Activated naive CD4-positive, alpha-beta T cell treated with Interleukin-2 at 50 U/mL for 16 hours (primary cell): ENCODE measurements around the gene ZFAND3.

Source experiments
- DNase-seq: peaks from one replicate; pipeline ENCODE4 v3.0.0-alpha.2; 2020

The ZFAND3 gene, protein sequence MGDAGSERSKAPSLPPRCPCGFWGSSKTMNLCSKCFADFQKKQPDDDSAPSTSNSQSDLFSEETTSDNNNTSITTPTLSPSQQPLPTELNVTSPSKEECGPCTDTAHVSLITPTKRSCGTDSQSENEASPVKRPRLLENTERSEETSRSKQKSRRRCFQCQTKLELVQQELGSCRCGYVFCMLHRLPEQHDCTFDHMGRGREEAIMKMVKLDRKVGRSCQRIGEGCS

DNA sequence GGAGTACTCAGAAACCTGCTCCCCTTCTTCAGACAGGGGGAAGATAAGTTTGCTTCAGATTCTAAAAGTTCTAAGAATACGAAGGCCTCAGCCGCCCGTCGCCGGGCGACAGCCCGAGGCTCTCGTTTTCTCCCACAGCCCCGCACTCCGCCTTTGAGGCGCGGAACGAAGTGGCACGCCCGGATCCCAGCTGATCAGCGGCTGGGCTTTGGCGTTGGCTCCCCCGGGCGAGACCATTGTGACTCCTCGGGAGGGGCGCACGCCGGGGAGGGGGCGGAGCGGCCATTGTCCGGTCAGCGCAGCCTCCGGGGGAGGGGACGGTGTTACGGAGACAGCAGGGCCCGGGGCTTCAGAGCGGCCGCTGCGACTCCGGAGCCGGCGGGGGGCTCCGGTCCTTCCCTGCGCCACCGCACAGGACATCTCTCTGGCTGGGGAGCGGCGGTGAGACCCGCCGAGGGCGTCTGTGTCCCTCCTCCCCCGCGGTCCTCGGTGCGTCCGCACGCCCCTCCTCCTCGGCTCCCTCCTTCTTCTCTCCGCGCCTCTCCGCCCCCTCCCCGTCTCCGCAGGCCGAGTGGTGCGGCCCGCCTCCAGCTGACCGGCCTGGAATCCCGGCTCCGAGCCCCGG lies at the start of gene ZFAND3:
Gene ZFAND3 (plus strand): TSS at position 551 of the 625 bp plus-strand sequence. CDS start 219 bp downstream, outside the sequence.
- peak; percentile 93 for DNase-seq

DNA sequence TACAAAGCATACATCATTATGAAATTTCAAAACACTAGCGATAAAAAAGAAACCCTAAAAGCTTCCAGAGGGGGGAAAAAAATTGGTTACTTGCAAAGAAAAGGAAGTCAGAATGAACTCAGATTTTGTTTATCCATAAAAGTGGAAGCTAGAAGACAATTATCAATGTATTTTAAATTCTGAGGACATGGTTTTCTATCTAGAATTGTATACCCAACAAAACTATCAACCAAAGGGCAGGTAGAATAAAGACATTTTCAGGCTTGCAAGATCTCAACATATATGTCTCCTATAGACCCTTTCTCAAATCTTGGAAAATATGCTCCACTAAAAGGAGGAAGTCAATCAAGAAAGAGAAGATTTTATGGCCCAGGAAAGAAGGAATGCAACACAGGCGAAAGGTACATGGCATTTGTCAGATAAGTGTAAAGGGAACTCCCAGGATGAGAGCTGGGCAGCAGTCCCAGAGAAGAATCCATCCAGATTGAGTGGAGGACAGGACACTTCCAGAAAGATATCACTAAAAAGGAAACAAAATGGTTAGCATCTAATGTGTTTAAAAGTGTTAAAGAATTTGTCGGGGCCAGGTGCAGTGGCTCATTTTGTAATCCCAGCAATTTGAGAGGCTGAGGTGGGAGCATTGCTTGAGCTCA lies 45.4 kb upstream of the ZFAND3 start:
- no peak for DNase-seq

DNA sequence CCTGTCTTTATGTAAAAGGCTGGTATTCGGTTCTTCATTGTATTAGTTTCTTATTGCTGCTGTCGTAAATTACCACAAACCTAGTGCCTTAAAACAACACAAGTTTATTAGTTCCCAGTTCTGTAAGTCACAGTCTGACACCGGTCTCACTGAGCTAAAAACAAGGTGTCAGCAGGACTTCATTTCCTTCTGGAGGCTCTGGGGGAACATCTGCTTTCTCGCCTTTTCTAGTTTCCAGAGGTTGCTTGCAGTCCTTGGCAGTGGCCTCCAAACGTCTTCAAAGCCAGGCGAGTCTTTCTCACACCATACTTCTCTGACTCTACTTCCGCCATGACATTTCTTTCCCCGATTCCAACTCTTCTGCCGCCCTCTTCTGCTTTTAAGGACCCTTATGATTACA lies 43.0 kb upstream of the ZFAND3 start:
- no peak for DNase-seq

DNA sequence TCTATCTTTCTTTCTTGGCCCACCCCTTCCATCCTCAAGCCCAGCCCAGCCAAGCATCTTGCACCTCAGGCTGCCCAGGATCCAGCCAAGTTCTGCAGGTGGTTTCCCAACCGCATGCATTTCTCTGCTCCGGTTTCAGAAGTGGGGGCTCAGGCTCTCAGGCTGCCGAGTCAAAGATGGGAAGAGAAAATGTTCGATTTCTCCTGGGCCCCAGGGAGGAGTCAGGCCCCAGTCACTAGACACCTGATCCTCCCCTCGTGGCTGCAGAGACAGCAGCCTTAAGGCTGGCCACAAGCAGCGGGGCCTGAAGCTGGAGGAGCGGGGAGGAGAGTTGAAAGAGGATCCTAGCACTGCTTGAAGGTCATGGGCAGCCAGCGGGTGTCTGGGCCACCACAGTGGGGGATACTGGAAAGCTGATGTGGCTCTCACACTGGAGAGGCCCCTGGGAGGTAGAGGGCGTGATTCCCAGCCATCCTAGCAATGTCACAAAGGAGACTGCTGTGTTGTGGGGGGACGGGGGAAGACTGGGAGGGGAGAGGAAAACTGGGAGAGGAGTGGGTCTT lies 42.2 kb upstream of the ZFAND3 start:
- DNase-seq: no peak

DNA sequence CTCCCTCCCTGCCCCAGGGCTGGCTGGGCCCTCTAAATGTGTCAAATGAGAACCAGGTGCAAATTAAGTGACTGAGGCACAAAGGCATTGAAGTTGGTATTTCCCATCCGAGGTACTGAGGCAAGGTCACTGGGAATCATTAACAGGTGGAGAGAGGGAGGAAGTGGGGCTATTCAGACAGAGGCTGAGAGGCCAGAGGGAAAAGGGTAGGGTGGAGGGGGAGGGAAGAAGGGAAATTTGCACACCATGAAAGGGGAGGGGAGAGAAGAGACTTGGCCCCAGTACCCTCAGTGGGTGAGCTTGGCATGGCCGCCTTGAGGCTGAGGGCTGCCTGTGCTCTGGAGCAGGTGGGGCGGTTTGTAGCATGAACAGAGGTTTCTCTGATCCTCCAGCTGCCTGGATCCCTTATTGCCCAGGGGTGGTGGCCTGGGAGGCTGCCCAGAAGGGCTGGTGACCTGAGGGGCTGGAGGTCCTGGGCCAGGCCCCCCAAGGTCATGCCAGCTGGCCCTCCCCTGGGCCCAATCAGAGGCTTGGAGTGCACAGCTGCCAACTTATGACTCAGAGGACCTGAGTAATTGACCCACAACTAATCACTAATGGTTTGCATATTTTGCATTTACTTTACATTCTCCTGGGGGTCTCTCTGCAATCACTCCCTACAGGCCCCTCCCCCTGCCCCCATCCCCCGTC lies 40.3 kb upstream of the ZFAND3 start:
- no peak for DNase-seq

DNA sequence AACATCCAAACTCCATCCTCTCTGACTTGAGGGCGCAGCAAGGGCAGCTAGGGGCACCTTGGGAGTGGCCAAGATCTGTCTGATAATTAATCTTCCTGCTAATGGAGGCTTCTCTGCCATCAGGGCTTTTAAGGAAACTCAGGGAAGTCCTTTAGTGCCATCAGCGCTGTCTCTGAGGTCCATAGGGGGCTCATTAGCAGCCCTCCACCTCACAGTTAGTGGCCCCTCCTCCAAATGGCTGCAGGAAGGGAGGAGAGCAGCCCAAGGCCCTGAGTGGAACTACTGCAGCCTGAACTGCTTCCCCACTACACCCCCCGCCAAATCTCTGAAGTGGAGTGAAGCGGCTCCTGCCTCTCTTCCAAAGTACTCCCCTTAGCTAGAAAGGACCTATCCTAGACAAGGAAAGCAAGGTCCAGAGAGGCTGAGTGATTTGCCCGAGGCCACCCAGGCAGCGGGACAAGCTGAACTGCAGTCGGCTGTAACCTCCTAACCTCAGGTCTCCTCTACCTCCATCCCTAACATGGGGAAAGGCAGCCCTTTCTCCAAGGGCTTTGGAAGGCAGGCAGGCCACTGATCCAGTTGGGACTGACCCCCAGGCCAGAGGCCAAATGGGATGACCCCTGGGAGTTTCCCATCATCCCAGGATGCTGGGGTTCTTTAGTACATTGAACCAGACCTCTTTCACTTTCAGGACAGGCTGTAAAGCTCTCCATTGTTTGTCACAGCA lies 39.5 kb upstream of the ZFAND3 start:
- DNase-seq: no peak

DNA sequence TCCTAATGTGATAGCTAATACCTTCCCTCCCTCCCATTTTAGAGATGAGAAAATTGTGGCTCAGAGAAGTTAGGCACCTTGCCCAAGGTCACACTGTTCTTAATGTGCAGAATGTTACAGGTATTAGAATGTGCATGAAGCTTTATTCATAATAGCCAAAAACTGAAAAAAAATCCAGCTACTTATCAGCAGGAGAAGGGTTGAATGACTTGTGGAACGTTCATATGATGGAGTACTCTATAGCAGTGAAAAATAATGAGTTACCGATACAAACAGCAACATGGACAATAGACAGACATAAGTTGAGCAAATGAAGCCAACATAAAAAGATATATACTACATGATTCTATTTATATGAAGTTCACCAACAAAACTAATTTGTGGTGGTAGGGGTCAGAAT lies 37.7 kb upstream of the ZFAND3 start:
- no peak for DNase-seq

DNA sequence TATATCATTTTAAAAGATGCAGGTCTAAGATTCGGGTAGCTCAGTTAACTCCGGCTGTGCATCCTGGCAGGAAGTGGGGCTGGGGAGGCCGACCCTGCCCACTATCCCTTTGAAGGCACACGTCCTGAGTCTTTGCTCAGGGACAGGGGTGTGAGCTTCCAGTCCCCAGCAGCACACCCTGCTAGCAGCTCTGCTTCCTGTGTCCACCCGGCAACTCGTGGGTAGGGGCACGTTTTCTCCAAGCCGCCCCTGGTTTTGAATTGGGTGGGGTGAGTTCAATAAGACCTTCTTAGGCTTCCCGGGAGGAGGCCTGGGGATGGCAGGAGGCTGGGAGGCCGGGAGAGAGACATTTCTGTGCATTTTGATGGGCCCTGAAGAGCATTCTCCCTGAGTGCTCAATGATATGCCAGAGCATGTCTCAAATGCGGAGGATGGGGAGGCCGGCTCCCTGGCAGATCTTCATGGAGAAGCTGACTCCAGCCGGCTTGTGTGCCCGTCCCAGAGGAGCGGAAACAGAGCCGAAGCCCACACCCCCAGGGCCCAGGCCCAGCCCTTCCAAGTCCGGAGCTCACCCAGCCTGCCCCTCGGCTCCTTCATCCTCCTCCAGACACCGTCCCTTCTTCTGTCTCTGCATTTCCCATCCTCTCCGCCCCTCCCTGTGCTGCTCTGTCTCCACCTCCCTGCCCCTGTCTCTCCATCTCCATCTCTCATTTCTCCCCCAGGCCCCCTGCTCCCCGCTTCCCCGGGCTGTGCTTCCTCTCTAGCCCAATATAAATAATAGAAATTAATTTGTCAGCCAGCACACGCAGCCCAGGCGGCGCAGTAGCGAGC lies 36.3 kb upstream of the ZFAND3 start:
- DNase-seq: no peak

DNA sequence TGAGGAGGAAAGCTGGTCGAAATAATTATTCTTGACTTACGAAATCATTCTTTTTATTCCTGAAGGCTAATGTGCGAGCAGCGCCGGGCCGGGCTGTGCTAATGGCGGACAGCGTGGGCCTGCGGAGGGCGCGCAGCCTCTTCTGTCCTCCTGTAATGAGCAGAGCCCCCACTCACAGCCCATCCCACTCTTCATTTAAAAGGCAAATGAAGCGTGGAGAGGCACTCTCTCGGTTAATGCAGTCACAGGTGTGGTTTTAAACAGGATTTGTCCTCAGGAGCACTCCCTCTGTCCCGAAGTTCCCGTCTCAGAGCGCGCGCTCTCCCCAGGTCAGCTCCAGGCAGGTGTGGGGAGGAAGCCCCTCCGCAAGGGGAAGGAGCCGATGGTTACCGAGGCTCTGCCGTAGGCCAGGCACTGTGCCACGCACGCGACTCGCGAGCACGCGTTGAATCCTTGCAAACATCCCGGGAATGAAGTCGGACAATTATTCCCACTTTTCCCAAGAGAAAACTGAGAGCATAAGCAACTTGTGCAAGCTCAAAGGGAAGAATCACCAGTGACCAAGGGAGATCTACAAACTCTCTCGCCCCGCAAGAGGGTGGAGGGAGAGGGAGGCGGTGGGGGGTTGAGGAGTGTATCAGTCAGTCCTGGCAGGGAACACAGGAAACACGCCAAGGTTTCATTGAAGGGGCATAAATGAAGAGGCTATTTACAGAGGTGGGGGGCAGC lies 35.5 kb upstream of the ZFAND3 start:
- peak; percentile 13 for DNase-seq

DNA sequence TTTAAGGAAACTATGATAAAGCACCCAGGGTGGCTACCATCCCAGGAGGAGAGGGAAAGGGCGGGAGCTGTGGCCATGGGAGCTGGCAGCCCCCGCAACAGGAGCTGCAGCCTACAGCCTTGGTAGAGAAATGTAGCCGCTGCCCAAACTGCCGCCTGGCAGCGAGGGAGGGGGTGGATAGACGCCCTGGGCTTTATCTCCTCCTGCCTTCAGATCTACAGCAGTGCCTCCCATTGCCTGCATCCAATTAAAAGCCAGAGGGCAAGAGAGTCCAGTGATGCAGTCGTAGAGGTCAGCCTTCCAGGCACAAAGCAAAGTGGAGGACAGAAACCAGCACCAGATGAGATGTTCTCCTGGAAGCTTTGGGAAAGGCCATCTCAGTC lies 35.0 kb upstream of the ZFAND3 start:
- DNase-seq: no peak

DNA sequence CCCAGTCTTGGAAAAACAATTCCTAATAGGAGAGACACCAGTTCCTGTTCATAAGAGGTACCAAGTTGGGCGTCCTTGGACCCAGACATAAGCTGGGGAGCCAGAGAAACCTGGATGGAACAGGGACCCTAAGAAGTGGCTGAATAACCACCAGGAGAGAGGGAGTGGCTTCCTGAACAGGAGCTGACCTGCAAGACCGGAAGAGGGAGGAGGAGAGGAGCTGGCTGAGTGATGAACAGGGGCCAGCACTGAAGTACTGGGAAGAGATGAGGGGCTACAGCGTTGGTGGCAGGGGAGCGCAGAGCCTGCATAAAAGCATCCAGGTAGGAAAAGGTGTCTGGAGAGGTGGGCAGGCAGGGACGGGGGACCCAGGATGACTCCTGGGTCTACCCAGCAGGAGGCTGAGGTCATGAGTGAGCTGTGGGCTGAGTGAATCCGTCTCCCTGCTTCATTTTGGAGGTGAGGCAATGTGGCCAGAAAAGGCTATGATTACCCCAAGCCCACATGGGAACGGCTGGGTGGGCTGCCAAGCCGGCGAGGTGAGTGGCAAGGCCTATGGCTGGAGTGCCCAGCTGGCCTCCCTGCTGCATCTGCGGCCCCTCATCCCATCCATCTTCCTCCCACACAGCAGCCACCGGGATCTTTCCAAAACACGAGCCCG lies 34.4 kb upstream of the ZFAND3 start:
- no peak for DNase-seq

DNA sequence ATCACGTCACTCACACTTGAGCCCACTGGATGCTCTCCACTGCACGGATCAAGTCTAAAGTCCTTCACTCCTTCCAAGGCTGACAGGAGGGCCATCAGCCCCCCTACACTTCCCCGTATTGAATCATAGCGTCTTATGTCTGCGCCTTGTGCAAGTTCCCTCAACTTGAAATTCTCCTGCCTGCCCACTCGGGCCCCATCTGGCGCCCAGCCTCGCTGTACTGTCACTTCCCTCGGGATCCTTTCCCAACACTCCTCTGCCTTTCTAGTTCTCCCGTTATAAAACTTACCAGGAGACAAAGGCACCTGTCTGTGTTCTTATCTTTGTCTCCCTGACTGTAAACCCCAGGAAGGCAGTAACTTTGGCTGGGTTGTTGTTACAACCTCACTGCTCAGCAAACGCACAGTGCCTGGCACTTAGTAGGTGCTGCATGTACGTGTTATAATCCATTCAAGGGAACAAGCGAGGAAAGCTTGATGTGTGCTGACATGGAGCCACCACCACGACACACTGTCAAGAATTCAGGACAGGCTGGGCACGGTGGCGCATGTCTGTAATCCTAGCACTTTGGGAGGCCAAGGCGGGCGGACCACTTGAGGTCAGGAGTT lies 33.8 kb upstream of the ZFAND3 start:
- no peak for DNase-seq

DNA sequence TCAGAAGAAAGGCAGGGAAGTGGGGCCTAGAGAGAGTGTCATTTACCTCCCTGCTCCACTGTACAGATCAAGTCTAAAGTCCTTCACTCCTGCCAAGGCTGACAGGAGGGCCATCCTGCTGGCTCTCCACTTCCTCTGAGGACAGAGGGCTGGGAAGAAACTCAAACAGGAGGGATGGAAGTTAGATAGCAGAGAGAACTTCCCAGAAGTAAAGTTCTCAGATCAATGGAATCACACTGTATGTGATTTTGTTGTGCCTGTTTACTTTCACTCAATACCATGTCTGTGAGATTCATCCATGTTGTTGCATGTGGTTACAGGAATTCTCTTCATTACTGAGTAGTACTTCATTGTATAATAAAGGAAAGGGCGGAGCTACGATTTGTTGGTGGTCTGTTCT lies 32.3 kb upstream of the ZFAND3 start:
- DNase-seq: no peak

DNA sequence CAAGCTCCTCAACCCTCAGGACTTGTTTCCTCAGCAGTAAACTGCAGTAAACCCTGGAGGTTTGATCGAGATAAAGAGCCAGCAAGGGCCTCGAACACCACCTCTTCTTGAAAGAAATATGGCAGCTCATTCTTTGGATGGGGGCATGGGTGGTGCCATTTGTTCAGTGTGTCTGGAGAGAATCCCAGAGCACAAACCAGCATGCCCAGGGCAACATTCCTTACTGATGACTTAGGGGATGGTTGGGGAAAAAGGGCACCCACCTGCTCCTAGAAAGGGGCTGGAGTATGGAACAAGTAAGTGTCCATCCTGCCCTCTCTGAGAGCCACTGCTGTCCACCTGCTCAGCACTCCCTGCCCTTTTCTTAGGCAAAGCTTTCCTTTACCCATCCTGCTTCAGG lies 31.3 kb upstream of the ZFAND3 start:
- no peak for DNase-seq

DNA sequence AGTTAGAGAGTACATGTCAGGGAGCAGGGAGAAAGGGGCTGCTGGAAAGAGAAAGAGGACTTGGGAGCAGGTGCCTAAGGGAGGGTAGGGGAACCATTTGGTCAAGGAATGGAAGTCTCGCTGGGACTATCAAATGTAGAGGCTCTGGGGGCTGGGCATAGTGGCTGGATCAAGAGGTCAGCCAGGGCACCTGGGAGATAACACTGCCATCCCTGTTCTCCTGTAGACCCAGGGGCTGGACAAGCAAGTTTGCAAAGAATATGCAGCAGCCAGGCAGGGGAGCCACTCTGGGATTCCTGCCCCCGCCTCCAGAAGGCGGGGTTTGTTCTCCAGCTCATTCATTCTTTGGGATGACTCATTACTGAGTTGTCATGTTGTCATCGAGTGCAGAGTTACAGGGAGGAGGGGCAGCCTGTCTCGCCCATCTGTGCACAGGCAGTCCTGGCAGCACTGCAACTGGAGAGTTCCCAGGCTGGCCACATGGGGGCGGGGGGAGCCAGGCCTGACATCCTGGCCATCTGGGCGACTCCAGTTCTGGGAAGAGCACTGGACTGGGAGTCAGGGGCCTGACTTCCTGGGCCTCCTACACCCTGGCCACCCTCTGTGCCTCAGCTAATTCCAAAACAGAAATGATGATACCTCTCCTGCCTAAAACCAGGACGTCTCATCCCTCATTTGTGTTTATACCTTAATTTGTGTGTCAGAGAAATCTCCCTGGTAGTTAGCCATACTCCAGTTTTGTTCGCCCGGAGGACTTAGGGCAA lies 28.2 kb upstream of the ZFAND3 start:
- DNase-seq: peak; percentile 87

DNA sequence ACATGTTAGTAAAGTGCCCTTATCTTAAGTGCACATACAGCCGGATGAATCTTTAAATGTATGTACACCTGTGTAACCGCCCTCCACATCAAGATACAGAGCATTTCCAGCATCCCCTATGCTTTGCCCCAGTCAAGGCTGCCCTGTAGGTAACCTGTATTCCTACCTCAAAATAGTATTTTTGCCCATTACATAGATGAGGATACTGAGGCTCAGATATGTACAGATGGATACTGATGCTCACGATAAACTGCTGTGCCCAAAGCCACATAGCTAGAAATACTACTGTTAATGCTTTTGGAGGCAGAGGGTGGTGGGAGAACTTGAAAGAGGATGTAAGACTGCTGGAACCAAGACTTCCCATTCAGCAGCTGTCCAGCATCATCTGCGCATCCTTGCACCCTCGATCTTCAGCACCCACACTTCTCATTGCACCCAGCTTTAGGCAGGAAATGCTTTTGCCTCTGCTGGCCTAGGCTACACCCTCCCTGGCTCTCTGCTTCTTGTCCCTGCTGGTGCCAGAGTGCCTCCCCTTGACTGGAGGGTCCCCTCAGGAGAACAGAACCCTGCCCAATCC lies 27.0 kb upstream of the ZFAND3 start:
- no peak for DNase-seq

DNA sequence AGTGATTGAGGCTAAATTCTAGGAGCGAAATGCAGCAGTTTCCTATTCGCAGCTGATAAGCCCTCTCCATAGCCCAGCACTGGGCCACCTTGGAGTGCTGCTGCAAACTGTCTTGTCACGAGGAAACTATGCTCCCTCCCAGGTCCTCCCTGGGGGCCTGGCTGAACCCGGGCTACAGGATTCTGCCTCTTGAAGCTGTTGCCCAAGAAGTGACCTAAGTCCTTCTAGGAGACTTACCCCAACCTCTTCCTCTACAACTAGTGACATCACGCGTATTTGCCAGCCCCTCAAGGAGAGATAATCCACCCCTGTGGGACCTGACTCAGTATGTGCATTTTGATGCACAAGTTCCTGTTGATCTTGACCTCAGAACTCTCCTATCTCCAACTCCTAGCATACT lies 26.5 kb upstream of the ZFAND3 start:
- DNase-seq: no peak

DNA sequence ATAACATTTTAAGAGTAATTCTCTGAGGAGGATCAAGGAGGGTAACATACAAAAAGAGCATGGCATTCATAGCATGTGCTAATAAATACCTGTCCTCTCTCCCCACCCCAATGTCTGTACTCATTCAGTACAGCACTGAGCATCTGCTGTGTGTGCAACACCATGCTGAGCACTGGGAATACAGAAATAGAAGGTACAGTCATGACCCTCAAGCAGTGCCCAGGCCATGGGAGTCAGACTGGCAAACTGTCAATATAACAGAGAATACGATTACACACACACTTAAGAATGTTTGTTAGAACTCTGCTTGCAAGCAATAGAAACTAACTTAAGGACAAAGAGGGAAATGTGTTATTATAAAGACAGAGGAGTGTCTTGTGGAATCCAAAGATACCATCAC lies 24.7 kb upstream of the ZFAND3 start:
- DNase-seq: no peak
